ENCODE data around the gene WDR86. TPM values are rescaled to one million over a fixed set of nuclear protein-coding genes. Genes with fewer than 3 reads are reported as not detected.
A peak's percentile ranks its signal among the peaks of the same experiment; 100 is the strongest.

WDR86 gene, protein sequence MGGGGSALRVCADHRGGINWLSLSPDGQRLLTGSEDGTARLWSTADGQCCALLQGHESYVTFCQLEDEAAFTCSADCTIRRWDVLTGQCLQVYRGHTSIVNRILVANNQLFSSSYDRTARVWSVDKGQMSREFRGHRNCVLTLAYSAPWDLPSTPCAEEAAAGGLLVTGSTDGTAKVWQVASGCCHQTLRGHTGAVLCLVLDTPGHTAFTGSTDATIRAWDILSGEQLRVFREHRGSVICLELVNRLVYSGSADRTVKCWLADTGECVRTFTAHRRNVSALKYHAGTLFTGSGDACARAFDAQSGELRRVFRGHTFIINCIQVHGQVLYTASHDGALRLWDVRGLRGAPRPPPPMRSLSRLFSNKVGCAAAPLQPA
- not detected in 2 replicates for total RNA-seq (2014; rRNA removed; shearing (Covaris generic))
- polyA plus RNA-seq (2015; cell fraction: cytosol; rRNA removed), result 0.13 TPM in 1 of 2 replicates, not detected in the other
- polyA plus RNA-seq (2015; cell fraction: nucleus; rRNA removed), result 0.14 TPM in 1 of 2 replicates, not detected in the other

DNA sequence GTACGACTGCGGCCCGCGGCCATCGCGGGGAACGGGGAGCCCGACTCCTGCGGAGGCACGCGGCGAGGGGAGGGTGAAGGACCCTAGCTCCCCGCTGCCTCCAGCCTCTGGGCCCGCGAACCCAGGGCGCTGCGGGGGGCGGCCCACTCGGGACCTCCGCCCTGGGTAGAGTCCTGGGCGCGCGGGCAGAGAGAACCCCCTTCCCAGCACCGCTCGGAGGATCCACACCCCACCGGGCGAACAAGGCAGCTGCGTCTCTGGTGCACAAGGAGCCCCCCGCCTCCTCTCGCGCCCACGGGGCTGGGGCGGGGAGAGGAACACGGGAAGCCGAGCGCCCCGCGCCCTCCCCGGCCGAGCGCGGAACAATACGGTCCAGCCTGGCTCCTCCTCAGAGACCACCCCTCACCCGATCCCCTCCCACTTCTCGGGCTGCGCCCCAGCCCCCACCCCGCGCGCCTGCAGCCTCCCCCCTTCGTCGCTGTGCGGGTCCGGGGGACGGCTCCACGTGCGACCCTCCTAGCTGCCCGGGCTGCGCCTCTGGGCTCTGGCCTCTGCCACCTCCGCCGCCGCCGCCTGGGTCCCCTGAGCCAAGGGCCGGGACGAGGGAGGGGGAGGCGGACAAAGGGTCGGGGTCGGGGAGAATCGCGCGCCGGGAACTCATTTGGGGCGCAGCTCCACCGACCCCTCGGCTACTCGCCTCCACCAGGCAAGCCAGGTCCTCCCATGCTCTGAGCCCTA lies at the start of gene WDR86:
Gene WDR86 (minus strand): TSS at position 372 of the 738 bp plus-strand sequence. CDS start 449 bp downstream, outside the sequence.
- DNase-seq (ENCODE audit: low read depth), result no peak

DNA sequence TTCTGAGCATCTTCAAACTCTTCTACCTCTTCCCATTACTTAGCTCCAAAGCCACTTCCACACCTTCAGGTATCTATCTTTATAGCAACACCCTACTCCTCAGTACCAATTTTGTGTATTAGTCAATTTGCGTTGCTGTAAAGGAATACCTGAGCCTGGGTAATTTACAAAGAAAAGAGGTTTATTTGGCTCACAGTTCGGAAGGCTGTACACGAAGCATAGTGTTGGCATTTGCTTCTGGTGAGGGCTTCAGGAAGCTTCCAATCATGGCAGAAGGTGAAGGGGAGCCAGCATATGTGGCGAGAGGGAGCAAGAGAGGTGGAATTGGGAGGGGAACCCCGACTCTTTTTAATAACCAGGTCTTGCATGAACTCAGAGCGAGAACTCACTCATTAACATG lies 47.7 kb upstream of the WDR86 start:
- no peak for DNase-seq (ENCODE audit: low read depth)

DNA sequence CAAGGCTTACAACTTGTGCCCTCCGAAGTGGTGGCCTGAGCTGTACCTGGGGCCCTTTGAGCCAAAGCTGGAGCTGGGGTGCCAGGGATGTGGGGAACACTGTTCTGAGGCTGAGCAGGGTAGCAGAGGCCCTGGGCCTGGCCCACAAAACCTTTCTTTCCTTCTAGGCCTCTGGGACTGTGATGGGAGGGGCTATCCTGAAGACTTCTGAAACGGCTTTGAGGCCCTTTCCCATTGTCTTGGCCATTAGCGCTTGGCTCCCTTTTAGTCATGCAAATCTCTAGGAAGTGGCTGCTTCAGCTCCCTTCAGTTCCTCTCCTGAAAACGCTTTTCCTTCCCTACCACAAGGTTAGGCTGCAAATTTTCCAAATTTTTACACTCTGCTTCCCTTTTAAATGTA lies 46.9 kb upstream of the WDR86 start:
- DNase-seq (ENCODE audit: low read depth), result no peak

DNA sequence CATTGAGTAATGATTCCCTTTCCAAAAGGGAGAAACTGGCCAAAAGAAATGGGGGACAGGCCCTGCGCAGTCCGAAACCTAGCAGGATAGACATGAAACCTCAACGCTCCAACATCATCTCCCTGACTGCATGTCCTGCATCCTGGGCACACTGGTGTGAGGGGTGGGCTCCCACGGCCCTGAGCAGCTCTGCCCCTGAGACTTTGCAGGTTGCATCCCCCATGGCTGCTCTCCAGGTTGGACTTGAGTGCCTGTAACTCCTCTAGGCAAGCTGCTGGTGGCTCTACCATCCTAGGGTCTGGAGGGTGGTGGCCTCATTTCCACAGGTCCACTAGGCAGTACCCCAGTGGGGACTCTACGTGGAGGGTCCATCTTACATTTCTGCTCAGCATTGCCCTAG lies 46.4 kb upstream of the WDR86 start:
- no peak for DNase-seq (ENCODE audit: low read depth)

DNA sequence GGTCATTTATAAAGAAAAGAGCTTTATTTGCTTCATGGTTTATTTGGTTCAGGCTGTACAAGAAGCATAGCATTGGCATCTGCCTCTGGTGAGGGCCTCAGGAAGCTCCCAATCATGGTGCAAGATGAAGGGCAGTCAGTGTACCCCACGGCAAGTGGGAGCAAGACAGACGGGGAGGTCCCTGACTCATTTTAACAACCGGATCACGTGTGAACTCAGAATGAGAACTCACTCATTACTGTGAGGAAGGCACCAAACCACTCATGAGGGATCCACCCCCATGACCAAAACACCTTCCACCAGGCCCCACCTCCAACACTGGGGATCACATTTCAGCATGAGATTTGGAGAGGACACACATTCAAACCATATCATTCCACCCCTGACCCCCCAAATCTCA lies 45.9 kb upstream of the WDR86 start:
- DNase-seq (ENCODE audit: low read depth), result no peak

DNA sequence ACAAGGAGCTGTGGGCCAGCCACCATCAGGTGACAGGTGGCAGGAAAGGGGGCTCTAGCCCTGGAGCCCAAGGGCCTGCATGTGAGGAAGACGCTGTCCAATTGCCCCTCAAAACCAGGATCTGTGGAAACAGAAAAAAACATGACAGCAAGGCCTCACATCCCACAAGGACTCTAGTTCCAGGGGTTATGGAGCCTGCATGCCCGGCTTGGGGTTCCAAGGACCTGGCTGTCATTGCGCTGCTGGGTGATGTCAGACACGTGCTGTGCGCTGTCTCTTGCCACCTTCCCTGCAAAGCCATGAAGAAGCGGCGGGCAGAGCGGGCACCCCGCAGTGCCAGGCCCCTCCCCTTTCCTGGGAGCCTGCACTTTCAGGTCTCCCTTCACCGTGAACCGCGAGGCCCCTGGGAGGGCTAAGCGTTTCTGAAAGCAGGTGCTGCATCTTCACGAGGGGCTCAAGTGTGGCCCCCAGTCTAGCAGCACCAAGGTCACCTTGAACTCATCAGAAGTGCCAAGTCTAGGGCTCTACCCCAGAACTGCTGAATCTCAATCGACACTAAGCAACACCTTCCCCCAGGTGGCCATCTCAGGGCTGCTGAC lies 45.2 kb upstream of the WDR86 start:
- DNase-seq (ENCODE audit: low read depth), result no peak

DNA sequence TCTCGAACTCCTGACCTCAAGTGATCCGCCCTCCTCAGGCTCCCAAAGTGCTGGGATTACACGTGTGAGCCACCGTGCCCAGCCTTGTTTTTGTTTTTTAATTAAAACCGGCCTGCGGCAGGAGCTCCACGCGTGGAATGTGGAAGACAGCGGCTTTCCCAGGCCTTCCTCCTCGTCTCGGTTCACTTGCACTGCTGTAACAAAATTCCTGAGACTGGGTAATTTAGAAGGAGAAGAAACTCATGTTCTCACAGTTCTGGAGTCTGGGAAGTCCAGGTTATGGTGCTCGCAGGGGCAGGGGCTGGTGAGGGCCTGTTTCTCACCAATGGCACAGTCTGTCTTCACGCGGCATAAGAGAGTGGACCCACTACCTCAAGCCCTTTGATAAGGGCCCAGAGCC lies 44.5 kb upstream of the WDR86 start:
- DNase-seq (ENCODE audit: low read depth), result no peak

DNA sequence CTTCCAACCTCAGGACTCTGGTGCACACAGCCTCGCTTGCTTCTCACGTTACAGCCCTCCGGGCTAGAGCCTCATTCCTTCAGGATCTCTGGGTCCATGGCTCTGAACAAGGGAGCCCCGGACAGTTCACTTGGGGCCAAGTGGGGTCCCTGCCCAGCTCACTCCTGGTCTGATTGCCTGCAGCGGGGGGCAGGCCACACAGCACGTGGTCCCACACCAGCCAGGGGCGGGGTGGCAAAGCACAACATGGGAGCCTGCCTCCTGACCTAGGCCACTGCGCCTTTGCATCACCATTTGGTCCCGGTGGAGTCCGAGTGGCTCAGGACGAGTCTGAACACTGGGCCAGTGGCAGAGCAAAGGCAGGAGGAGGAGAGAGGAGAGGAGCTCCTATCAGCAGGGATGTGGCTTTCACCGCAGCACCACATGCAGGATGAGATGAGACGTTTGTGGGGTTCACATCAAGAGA lies 43.5 kb upstream of the WDR86 start:
- no peak for DNase-seq (ENCODE audit: low read depth)

DNA sequence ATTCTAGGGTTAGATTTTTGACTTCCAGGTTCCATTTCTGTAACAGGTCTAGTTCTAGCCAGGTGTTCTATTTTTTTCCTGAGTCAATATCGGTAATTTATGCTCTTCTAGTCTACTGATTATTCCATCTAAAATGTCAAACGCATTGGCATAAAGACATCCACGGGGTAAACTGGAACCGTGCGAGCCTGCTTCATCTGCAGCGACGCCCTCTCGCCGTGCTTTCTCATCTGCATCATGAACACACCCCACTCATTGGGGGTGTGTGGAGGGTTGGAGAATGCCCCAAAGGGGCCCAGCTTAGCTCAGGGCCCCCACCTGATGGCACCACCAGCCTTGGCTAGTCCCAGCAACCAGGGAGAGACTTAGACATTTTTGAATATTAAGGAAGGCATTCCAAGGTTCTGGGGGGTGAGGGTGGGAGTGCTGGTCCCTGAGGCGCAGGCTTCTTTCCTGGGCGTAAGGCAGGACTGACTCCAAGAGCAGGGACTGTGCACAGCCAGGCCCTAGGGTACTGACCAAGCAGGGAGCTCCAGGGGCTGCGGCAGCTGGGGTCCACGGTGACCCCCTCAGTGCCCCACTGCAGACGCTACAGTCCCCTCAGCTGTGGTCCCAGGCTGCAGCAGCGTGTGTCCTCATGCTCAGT lies 43.0 kb upstream of the WDR86 start:
- no peak for DNase-seq (ENCODE audit: low read depth)

DNA sequence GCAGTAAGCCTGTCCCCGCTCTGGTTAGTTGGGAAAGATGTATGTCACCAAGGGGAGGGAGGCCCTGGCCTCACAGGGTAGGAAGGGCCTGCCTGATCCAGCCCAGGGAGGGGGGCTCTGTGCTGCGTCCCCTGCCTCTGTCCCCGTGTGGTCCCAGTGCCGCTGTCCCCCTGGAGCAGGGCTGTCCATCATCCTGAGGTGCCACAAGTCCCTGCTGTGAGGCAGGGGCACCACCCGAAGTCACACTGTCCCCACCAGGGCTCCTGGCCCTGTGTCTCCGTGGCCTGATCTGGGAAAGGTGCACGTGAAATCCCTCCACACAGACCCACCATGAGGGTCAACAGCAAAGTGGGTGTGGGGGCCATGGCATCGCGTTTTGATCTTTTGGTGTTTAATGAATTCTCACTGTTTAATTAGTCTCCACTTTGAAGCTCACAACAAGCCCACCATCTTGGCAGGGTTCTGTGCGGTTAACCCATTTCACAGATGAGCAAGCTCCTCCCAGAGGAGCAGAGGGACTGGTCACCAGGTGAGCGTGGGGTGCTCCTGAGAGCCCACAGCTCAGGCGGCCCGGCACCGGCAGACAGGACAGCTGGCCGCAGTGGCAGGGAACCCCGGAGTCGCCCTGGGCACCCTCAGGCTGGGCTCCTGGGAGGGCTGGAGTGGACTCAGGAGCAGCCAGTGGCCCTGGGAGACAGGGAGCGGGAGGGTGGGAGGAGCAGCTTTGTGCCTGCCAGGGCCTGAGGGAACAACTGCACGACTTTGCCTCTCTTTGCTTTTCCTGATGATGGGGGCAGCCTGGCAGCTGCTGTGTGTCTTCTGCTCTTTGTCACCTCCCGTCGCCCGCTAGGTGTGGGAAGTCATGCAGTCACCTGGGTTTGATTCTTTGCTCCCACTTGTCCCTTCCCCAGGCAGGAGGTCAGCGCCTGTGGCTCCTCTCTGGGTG lies 42.1 kb upstream of the WDR86 start:
- DNase-seq (ENCODE audit: low read depth), result no peak

DNA sequence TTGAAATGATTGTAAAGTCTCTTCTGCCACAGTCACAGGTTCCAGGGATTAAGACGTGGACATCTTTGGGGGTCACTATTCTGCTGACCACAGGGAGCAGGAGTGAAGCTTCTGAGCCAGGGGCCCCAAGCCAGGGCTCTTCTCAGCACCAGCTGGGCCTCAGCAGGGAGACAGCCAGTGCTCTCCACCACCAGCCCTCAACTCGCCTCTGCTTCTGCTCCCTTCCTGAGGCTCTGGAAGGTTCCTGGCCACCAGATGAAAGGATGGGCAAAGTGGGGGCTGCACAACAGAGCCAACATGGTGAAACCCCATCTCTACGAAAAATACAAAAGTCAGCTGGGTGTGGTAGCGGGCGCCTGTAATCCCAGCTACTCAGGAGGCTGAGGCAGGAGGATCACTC lies 41.3 kb upstream of the WDR86 start:
- DNase-seq (ENCODE audit: low read depth), result no peak

DNA sequence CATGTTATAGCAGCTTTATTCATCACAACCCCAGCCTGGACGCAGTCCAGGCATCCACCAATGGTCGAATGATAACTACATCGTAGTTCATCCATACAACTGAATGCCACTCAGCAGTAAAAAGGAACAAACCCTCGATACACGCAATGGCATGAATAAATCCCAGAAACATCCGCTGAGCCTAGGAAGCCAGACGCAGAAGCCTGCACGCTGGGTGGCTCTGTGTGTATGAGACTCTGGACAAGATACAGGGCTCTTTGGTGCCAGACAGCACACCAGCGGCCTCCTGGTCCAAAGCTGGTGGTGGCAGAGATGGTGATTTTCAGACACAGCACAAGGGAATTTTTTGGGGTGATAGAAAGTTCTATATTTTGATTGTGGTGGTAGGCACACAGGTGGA lies 40.2 kb upstream of the WDR86 start:
- DNase-seq (ENCODE audit: low read depth), result no peak

DNA sequence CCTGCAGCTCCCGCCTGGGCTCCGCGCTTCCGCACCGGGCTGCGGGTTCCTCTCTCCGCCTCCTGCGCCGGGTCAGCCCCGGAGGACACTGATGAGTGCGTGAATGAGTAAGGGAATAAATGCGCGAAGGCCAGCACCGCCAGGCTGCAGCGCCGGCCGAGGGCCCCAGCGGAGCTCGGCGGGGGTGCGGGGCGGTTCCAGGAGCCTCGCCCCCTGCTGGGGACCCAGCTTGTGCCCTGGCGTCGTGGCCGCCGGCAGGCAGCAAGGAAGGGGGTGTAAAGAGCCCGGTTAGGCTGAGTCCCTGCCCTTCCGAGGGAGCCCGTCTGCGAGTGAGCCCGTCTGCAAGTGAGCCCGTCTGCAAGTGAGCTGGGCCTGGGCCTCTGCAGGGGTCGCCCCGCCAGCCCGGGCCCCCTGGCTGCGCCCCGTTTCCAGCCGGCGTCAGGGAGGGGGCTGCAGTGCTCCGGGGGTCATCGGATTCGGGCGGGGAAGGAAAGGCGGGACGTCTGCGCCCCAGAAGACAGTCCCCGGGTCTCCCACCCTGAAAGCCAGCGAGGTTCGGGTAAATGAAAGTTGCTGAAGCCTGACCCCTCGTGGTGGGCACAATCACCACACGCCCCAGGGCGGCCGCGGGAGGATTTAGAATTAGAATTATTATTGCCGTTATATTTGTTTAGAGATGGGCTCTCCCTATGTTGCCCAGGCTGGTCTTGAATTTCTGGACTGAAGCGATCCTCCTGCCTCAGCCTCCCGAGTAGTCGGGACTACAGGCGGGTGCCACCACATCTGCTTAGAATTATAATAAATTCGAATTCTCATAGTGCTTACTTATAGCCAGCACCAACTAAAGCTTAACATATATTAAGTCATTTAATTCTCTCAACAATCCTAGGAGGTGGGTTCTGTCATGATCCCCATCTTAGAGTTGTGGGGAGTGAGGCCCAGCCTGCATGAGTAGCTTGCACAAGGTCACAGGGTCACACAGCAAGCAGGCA lies 38.7 kb upstream of the WDR86 start:
- peak; percentile 23 for DNase-seq (ENCODE audit: low read depth)

DNA sequence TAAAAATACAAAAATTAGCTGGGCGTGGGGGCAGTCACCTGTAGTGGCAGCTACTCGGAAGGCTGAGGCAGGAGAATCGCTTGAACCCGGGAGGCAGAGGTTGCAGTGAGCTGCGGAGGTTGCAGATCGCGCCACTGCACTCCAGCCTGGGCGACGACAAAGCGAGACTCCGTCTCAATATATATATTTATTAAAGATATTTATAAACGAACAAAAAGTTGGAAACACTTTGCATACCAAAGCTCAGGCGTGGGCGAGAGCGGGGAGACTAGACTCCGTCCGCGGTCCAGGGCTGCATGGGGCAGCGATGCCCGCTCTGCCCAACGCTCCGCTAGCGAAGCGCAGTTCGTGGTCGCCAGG lies 38.0 kb upstream of the WDR86 start:
- no peak for DNase-seq (ENCODE audit: low read depth)

DNA sequence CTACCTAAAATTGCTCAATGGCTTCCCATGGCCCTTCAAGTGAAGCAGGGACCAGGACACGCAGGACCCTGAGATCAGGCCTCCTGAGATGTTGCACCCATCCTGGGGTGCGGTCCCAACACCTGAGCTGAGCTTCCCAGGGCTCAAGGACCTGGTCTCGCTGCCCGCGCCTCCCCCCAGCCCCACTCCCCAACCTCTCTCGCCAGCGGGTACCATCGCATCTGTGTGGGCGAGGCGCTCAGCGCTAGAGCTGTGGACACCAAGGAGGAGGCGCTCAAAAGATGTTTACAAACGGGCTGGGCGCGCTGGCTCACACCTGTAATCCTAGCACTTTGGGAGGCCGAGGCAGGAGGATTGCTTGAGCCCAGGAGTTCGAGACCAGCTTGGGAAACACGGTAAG lies 37.5 kb upstream of the WDR86 start:
- DNase-seq (ENCODE audit: low read depth), result no peak

DNA sequence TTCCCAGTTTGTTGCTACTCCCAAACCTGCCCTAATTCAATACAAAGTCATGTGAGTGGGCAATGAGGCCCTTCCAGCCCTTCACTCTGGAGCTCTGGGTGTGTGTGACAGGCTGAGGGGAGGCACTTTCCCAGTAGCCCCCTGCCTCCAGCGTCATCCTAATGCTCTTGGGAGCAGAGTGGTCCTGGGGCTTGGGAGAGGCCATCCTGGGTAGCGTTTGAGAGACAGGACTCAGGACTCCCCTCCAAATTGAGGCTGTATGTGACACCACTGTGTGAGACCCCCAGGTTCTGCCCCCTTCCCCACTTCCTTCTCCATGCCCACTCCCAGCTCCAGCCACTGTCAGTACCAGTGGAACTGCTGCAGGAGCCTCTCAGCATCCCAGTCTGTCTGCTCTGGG lies 36.6 kb upstream of the WDR86 start:
- no peak for DNase-seq (ENCODE audit: low read depth)

DNA sequence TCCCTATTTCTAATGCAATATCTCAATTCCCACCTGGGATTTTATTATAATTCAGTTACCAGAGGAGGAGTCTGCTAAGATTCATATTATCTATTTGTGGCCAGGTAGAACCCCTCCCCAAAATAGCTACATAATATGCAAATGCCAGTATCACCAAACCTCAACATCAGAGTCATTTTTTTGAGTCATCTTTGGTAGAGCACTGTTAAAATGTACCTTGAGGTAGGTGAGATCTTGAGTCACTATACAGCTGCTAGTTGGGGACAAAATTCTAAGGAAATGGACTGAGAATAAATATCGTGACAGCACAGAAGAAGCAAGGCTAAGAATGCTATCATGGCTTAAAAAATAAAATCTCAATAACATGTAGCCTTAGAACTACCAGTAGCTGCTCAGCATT lies 34.8 kb upstream of the WDR86 start:
- no peak for DNase-seq (ENCODE audit: low read depth)

DNA sequence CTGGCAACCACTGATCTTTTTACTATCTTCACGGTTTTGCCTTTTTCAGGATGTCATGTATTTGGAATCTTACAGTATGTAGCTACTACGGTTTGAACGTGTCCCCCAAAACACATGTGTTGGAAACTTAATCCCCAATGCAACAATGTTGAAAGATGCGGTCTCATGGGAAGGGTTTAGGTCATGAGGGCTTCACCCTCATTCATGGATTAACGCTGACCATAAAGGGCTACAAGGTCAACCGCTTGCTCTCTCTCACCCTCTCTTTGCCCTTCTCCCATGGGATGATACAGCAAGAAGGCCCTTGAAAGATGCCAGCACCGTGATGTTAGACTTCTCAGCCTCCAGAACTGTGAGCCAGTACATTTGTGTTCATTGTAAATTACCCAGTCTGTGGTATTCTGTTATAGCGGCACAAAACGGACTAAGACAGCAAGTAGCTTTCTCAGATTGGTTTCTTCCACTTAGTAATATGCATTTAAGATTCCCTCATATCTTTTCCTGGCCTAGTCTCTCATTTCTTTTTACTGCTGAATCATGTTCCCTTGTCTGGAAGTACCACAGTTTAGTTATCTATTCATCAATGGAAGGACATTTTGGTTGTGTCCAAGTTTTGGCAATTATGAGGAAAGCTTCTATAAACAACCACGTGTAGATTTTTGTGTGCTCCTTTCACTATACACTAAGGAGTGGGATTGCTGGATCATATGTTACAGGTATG lies 33.1 kb upstream of the WDR86 start:
- no peak for DNase-seq (ENCODE audit: low read depth)
